ENCODE results near the gene EFCAB14.
"Not testable (repeated sequence)": the region's sequence is repeated elsewhere in the genome, so short reads cannot be mapped to it uniquely, and the experiment has no call there.

The EFCAB14 gene

GRCh38 chr1:46684670-46685069, 34.2 kb downstream of the EFCAB14 start:
- no peak for DNase-seq

GRCh38 chr1:46682064-46682463, 36.9 kb downstream of the EFCAB14 start:
- DNase-seq = no peak

DNA sequence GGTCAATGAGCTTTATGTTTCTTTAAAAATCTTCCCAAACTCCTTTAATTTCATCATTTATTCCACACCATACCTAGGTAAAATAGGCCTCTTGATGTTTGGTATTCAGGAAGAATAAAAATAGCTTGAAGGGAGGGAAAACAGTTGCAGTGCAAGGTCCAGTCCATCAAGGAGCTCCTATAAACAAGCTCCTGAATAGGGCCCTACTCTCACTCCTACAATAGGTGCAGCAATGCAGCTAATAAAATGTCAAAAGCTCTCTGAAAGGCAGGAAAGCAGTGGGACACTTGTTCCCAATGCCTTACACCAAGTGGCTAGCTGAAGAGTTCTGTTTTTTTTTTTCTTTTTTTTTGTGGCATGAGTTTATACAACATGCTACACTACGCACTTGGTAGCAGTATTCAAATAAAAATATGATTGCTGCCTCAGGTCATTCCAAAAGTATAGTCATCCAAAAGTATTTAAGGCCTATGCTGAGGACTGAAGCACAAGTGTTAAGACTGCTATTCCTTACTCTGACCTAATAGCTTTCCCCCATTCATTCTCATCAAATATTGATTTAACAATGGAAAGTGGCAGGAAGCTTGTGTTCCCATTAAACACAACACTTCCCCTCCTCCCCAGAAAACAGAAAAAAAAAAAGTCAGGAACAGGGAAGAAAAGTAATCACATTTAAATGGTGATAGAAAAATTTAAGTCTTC, 37.4 kb downstream of the EFCAB14 start:
- no peak for DNase-seq

- no peak for DNase-seq
Measured at GRCh38 chr1:46679789-46680573, 38.9 kb downstream of the EFCAB14 start.

DNA sequence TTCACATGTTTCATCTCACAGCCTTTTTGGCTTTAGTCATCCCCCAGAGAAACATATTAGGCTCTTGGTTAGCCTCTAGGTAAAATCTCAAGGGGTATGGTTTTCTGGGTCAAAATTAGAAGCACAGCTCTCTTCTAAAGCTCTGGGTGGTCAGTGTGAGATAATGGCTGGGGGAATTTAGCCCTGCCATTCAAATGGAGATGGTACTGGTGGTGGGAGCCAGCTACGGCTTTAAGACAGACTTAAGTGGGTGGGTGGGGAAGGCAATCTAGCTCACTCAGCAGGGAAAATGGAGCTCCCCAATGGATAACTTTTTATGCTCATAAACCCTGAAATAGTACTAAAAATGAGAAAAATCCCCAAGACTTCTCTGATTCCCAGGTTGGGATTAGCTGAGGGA, 41.6 kb downstream of the EFCAB14 start:
- no peak for DNase-seq

GRCh38 chr1:46676531-46676930, 42.4 kb downstream of the EFCAB14 start:
- DNase-seq = no peak

- peak in 1 of 5 experiments; percentile 63 for DNase-seq
Measured at GRCh38 chr1:46675549-46676314, 43.2 kb downstream of the EFCAB14 start.

GRCh38 chr1:46673749-46674182, 45.1 kb downstream of the EFCAB14 start:
- DNase-seq = peak in 1 of 5 experiments; percentile 77

DNA sequence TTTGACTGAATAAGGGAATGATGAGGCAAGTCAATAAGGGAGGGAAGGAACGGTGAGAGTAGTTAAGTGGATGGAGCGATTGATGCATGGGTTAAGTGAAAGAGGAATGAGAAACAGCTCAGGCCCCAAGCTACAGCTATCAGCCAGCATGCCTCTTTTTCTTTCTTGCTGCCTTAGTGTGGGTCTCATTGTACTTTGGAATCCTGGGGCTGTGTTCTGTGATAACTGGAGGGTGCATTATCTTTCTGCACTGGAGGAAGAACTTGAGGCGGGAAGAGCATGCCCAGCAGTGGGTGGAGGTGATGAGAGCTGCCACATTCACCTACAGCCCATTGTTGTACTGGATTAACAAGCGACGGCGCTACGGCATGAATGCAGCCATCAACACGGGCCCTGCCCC, 46.2 kb downstream of the EFCAB14 start:
- no peak for DNase-seq

GRCh38 chr1:46671554-46671953, 47.4 kb downstream of the EFCAB14 start, which contains the start of gene TEX38:
Gene TEX38, plus strand, starts transcription at chr1:46671854. Its CDS starts 81 bp downstream, at chr1:46671935.
- DNase-seq = no peak

DNA sequence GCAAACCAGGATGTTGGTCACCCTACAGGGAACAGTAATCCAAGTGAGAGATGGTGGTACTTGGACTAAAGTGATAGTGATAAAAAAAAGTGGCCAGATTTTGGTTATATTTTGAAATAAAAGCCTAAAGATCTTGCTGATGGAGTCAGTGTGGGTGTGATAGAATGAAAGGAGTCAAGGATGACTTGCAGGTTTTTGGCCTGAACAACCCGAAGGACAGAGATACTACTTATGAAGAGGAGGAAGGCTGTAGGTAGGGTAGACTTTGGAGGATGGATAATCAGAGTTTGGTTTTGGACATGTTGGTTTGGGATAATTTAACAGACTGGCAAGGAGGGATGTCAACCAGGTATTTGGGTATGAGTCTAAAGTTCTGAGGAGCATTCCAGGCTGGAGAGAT, 48.8 kb downstream of the EFCAB14 start:
- DNase-seq = no peak

GRCh38 chr1:46667782-46668760, 50.8 kb downstream of the EFCAB14 start, which contains the start of gene ATPAF1:
Gene ATPAF1, minus strand, starts transcription at chr1:46668364. Its CDS starts 42 bp downstream, at chr1:46668322.
- peak; percentile 26 to 86 (median 43) for DNase-seq

- DNase-seq = no peak
Measured at GRCh38 chr1:46665983-46666382, 52.9 kb downstream of the EFCAB14 start.

GRCh38 chr1:46662919-46663318, 56.0 kb downstream of the EFCAB14 start:
- not testable (repeated sequence) for DNase-seq

DNA sequence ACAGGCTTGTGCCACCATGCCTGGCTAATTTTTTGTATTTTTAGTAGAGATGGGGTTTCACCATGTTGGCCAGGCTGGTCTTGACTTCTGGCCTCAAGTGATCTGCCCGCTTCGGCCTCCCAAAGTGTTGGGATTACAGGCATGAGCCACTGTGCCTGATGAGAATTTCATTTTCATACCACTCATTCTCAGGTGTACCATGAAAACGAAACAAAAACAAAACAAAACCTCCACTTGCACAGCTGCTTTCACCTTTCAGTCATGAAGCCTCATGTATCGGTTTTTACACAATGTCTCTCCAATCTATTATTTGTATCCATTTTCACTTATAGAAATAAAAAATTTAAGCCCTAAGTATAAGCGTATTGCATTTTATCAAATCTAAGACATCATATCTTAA, 58.8 kb downstream of the EFCAB14 start:
- peak in 1 of 5 experiments; percentile 42 for DNase-seq

DNA sequence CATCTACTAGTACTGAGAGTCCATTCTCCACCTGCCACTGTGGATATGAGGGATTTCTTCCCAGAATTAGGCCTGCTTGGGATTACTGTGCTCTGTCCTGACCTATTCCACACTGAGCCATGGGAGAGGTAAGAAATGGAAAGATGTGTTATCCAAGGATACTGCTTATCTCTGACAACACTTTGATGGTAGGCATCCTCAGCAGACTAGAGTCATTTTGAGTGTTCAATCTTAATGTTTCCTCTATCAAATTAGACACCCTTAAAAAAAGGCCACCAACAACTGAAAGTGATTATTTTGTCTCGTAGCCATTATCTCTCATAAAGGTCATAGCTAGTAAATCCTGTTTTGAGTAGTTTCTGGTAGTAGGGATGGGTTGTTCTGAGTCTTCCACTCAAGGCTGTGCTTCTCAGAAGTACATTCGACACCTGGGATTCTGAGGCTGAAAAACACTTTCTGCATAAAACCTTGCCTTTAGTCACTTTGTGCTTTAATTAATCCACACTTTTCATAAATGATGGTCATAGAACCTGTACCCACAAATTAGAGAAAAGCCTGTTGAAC, 59.5 kb downstream of the EFCAB14 start:
- DNase-seq = no peak

DNA sequence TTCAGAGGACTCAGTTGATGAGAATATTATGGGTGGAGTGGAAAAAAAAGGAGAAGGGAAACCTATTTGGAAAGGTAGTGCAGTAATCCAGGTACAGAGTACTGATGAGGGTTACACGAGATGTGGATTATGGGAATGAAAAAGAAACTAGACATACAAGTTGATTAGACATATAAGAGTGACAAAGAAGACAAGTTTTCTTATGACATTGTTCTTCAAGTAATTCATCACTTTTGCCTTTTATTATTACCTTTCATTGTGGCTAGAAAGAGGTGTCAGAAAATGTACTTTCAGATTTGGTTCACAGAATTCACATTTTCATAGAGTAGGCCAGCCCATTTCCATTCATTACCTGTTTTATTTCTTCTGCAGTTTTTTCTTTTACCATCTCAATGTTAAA, 61.1 kb downstream of the EFCAB14 start:
- no peak for DNase-seq

DNA sequence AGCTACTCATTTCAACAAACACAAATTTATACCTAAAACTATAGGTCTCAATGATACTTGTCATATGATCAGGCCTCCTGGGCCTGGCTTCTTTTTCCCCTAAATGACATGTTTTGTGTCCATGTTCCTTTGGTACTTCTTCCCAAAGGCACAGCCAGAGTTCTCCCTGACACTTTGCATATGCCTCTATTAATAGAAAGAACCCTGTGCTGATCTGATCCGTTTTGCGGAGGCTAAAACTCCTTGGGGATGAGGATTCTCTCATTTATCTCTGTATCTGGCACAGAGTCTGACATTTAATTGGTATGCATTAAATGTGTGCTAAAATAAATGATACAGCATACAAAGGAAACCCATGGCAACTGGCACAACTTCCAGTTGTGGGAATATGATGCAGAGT, 62.3 kb downstream of the EFCAB14 start:
- DNase-seq = no peak

GRCh38 chr1:46655848-46656247, 63.1 kb downstream of the EFCAB14 start:
- DNase-seq = no peak

GRCh38 chr1:46654698-46655097, 64.2 kb downstream of the EFCAB14 start:
- DNase-seq = not testable (repeated sequence)

- no peak for DNase-seq
Measured at GRCh38 chr1:46654012-46654411, 64.9 kb downstream of the EFCAB14 start.

Measured in T-helper 2 cell (primary cell).